Right renal pelvis (tissue), 4 donors: ENCODE results near the gene MVB12B. TPM values are rescaled to one million over a fixed set of nuclear protein-coding genes. Genes with fewer than 3 reads are reported as not detected.

ENCODE experiments used
- DNase-seq, 4 donors: peaks; one replicate each; pipeline ENCODE4 v3.0.0-alpha.2; 2013; ENCODE audit warnings: low read depth in 4 of 4, low spot score in 3 of 4, missing footprints in 1 of 4
- polyA plus RNA-seq, 4 donors: library from polyadenylated mRNA; unstranded; fragments of 120-200 nt; gene quantifications; one replicate each; pipeline ENCODE4 v1.2.1, GENCODE V29; 2013; ENCODE audit not compliant: insufficient read length in 4 of 4

MVB12B gene
- polyA plus RNA-seq, 4 donors: 17.9 to 19.7 (median 18.9) TPM

DNA sequence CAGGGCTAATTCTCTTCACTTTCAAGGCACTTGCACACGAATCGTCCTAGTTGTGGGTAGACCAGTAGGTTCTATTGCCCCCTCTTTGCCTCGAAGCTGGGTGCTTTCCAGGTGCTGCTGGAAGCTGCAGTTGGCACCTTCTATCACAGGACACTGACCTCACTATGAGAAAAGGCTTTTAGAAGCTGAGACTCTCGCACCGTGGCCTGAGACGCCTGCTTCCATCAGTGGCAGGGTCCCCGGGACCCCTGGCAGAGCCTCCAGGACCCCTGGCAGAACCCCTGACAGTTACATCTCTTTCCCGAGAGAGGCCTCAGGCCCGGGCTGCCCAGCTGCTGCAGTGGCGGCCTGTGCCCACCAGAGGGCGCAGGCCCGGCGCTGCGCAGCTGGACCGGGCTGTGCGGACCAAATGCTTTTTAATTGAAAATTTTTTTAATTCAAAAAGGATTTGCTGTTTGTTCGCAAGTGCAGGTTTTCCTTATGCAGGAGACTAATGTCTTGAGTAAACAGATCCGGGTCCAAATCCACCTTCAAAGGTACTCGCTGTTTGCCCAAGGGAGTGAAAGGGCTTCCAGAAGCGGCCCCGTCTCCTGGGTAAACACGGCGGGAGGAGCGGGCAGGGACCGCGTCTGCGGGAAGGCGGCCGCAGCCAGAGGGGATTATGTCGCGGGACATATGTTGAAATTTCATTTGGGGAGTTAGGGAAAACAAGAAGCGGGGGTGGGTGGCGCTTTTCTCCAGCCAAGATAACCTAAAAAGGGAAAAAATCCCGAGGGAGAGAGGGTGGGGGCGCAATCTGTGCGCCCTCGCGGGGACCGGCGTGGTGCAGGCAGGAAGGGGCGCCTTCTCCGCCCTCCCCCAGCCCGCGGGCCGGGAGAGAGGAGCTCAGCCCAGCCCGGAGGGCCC lies 172.6 kb downstream of the MVB12B start:
- DNase-seq: no peak

GRCh38 chr9:126499911-126500599 lies 173.4 kb downstream of the MVB12B start:
- DNase-seq: no peak

GRCh38 chr9:126500600-126501382 lies 174.2 kb downstream of the MVB12B start:
- DNase-seq: peak in 3 of 4 donors; percentile 70 to 81 (median 75)

DNA sequence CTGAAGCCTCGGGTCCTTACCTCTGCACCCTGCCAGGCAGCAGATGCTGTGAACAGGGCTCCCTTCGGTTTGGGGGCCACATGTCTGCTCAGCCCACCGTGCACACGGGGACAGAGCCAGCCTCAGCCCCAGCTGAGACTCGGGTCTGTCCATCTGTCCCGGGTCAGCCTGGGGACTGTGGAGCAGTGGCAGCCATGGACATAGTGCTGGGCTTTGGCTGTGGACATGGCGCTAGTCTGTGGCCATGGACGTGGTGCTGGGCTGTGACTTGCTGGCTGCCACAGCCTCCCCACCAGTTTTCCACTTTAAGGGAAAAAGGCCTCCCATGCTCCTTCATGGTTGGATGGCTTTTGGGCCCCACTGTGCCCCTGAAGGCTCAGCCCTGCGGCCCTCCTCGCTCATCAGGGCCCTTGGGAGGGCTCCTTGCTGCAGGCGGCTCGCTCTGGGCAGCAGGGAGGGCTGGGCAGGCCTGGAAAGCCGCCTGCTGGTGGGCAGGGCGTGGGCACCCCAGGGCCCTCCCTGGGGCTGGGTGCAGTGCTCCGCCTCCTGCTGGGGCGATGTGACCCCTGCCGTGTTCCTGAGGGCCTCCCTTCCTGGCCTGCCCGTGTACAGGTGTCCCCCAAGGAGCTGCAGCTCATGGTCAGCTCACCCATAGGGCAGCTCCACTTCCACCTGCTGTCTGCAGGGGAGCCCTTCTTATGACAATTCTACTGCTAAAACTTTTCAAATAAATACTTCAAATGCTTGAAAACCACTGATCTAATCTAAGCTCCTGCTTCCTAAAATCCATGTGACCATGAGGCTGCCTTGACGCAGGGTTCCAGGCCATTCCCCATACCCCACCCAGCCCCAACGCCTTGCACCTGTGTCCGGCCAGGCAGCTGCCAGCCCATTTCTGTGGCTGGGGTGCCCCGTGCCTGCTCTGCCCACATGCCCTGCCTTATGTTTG lies 175.0 kb downstream of the MVB12B start:
- DNase-seq: no peak

- DNase-seq: no peak
Measured at GRCh38 chr9:126502417-126503332, 176.0 kb downstream of the MVB12B start.

GRCh38 chr9:126503333-126504085 lies 176.9 kb downstream of the MVB12B start:
- no peak for DNase-seq

GRCh38 chr9:126504086-126504976 lies 177.7 kb downstream of the MVB12B start:
- DNase-seq: no peak

GRCh38 chr9:126504977-126505455 lies 178.4 kb downstream of the MVB12B start:
- DNase-seq: no peak

- DNase-seq: no peak
Measured at GRCh38 chr9:126505697-126506346, 179.2 kb downstream of the MVB12B start.

DNA sequence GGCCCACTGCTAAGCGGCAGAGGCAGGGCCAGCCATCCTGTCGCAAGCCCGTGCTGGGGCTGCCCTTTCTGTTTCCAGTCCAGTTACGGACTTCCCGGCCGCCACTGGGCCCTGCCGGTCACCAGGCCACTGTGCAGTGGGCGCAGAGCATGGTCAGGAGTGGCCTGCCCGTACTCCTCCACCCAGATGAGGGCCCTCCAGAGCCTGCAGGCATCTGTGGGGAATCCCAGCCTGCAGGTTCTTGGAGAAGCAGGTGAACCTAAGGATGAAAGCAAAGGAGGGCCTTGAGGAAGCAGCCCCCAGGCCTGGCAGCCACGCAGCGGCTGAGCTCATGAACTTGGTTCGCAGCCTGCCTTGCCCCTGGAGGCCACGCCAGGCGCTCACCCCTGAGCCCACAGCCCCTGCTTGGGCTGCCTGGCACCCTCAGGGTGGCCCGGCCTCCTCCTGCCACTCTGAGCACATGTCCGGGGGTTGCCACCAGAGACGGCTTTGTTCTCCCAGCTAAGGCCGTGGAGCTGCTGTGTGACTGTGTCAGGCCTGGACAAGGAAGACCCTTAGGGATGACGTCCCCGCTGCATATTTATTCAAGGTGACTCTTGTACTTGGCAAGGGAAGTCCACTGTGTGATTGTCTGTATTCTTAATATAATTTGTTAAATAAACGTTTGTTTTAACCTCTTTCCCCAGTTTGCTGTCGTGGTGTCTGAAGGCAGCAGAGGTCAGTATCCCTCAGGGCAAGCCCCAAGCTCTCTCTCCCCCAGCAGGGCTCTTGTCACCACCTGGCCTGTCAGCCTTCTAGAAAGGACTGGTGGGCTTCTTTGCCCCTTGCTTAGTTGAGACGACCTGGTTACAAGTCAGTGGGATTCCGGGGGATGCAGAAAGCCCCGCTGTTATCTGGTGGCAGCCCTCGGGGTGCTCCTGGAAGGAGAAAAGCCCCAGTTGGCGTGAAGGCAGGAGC lies 180.0 kb downstream of the MVB12B start:
- DNase-seq: no peak

DNA sequence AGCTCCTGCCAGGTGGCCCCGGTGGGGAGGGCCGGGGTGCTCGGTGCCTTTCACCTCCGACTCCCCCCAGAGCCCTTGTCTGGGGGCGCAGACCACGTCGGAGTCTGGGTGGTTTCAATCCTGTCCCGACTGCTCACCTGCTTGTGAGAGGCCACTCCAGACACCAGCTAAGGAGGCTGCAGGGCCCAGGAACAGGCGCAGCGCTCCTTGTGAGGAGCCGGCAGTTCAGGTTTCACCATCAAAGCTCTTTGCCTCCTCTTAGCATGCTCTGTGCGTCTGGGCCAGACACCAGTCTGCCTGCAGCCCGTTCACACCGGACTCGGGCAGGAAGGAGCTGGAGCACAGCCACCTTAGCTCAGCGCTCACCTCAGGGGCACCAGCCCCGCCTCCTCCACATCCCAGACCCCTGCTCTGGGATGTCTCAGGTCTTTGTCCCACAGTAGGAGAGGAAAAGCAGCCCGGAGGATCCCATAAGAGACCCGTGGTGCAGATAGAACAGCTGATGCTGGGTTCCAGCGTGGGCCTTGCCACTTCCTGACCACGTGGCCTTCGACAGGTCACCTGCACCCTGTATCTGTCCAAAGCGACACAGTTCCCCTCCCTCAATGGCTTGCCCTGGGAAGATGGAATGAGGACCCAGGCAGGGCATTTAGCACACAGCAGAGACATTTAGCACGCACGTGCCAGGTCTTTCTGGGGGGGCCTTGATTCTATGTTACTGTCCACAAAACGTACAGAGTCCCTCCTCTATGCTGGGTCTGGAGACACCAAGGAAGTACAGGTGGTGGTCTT lies 180.9 kb downstream of the MVB12B start:
- DNase-seq: no peak

DNA sequence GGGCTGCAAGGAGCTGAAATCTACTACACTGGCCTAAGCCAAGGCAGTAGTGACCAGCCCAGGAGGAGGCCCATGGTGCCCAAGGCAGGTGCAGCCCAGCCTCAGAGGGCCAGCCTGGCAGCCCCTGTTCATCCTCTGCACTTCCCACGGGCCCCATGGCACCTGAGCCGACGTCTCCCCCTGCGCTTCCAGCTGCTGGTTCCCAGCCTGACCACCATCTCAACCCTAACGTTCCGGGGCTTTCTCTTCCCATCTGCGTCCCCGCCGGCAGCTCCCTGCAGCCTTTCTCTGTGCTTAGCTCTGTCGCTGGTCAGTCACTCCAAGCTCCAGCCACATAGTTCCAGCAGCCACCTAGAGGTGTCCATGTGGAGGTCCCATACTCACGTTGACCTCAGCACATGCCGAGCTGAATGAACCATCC lies 181.6 kb downstream of the MVB12B start:
- no peak for DNase-seq

- no peak for DNase-seq
Measured at GRCh38 chr9:126508928-126509327, 182.3 kb downstream of the MVB12B start.

GRCh38 chr9:126509718-126510117 lies 183.1 kb downstream of the MVB12B start:
- no peak for DNase-seq

- no peak for DNase-seq
Measured at GRCh38 chr9:126510564-126510963, 183.9 kb downstream of the MVB12B start.
